GM12873 (cell line): ENCODE data around the gene PCDHGB3.

ENCODE experiments used
- TF ChIP-seq, protein P1 (sequence below): IDR thresholded peaks from 2 replicates; pipeline ENCODE4 v1.5.1; 2012; ENCODE audit warnings: low read depth, mild to moderate bottlenecking, moderate library complexity, low read length, control low read depth; ENCODE audit not compliant: insufficient read depth; ENCODE audit errors: missing control alignments

Gene PCDHGB3

DNA sequence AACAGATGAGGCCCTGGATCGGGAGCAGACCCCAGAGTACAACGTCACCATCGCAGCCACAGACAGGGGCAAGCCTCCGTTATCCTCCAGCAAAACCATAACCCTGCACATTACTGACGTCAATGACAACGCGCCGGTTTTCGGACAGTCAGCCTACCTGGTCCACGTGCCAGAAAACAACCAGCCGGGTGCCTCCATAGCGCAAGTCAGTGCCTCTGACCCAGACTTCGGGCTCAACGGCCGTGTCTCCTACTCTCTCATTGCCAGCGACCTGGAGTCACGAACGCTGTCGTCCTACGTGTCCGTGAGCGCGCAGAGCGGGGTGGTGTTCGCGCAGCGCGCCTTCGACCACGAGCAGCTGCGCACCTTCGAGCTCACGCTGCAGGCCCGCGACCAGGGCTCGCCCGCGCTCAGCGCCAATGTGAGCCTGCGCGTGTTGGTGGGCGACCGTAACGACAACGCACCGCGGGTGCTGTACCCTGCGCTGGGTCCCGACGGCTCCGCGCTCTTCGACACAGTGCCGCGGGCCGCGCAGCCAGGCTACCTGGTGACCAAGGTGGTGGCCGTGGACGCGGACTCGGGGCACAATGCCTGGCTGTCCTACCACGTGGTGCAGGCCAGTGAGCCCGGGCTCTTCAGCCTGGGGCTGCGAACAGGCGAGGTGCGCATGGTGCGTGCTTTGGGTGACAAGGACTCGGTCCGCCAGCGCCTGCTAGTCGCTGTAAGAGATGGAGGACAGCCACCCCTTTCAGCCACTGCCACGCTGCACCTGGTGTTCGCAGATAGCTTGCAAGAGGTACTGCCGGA, 49.2 kb downstream of the PCDHGB3 start:
- TF ChIP-seq, protein P1, sequence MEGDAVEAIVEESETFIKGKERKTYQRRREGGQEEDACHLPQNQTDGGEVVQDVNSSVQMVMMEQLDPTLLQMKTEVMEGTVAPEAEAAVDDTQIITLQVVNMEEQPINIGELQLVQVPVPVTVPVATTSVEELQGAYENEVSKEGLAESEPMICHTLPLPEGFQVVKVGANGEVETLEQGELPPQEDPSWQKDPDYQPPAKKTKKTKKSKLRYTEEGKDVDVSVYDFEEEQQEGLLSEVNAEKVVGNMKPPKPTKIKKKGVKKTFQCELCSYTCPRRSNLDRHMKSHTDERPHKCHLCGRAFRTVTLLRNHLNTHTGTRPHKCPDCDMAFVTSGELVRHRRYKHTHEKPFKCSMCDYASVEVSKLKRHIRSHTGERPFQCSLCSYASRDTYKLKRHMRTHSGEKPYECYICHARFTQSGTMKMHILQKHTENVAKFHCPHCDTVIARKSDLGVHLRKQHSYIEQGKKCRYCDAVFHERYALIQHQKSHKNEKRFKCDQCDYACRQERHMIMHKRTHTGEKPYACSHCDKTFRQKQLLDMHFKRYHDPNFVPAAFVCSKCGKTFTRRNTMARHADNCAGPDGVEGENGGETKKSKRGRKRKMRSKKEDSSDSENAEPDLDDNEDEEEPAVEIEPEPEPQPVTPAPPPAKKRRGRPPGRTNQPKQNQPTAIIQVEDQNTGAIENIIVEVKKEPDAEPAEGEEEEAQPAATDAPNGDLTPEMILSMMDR: no peak

DNA sequence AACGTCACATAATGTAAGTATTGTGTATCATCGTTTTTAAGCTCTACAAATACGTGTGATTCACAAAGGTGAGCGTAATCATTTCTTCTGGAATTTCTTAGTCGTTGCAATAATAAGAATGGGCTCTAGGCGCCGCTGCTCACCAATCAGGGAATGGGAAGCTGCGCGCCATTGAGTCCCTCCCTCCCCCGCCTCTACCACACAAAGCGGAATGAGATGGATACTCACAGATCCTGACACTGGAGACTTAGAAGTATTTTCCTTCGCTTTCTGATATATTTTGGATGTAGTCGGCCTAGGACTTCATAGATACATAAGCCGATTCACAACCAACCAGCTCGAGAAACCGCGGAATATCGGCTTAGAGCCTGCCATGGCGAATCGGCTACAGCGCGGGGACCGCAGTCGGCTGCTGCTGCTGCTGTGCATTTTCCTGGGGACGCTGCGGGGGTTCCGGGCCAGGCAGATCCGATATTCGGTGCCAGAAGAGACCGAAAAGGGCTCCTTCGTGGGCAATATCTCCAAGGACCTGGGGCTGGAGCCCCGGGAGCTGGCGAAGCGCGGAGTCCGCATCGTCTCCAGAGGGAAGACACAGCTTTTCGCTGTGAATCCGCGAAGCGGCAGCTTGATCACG, 50.9 kb downstream of the PCDHGB3 start, which contains the start of gene PCDHGA11:
PCDHGA11 (plus strand) TSS at position 197 of the 634 bp plus-strand sequence; CDS start at position 374, 177 bp downstream.
- TF ChIP-seq, protein P1: peak; percentile 37

DNA sequence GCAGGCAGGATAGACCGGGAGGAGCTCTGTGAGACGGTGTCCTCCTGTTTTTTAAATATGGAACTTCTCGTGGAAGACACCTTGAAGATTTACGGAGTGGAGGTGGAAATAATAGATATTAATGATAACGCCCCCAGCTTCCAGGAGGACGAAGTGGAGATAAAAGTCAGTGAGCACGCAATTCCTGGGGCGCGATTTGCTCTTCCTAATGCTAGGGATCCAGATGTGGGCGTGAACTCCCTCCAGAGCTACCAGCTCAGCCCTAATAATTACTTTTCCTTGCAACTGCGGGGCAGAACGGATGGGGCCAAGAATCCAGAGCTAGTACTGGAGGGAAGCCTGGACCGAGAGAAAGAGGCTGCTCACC, 51.4 kb downstream of the PCDHGB3 start:
- TF ChIP-seq, protein P1: no peak
